GM12801 (cell line): Measurements from ENCODE around the gene NPHP4.

Experiments
- CTCF ChIP-seq: IDR thresholded peaks from one replicate; pipeline ENCODE4 v1.5.1; 2011; ENCODE audit warnings: control low read depth; ENCODE audit not compliant: insufficient read length; ENCODE audit errors: extremely low read depth

The NPHP4 gene

GRCh38 chr1:5989286-5989605 is 3.0 kb downstream of the NPHP4 start:
- TF ChIP-seq CTCF = no peak

- TF ChIP-seq CTCF = no peak
These were observed 3.5 kb downstream of the NPHP4 start for GRCh38 chr1:5988596-5989285.

- no peak for TF ChIP-seq CTCF
These were observed 6.2 kb downstream of the NPHP4 start for GRCh38 chr1:5986018-5986417.

GRCh38 chr1:5985250-5985649 is 7.0 kb downstream of the NPHP4 start:
- no peak for TF ChIP-seq CTCF

- TF ChIP-seq CTCF = no peak
These were observed 8.7 kb downstream of the NPHP4 start for GRCh38 chr1:5983361-5984103.

GRCh38 chr1:5982868-5983267 is 9.4 kb downstream of the NPHP4 start:
- TF ChIP-seq CTCF = no peak

GRCh38 chr1:5982276-5982675 is 9.9 kb downstream of the NPHP4 start:
- no peak for TF ChIP-seq CTCF
